Suppressor macrophage (primary cell): Measurements from ENCODE around the gene NUP210L.

ENCODE experiments used
- DNase-seq, 4 experiments: peaks; one replicate each; pipeline ENCODE4 v3.0.0-alpha.2; 2020 to 2022

NUP210L gene

GRCh38 chr1:153942766-153943549 is 211.9 kb downstream of the NUP210L start:
- no peak for DNase-seq
